HepG2 (cell line): ENCODE results near the gene SURF1. TPM values are rescaled to one million over a fixed set of nuclear protein-coding genes. Genes with fewer than 3 reads are reported as not detected.
A peak's percentile ranks its signal among the peaks of the same experiment; 100 is the strongest.

Source experiments
- ATAC-seq: fragments of 200-7000 bp; cut with Tn5 transposase; 3 replicates; pipeline ENCODE4 v1.9.1; 2020; ENCODE audit warnings: mild to moderate bottlenecking, moderate library complexity
- BruUV-seq: library from RNA; stranded (reverse); fragments of 400-500 nt; replicated peaks from 2 replicates; lab custom pipeline; 2021; lab: Mats Ljungman, UMichigan
- CTCF ChIA-PET: fragments of 300-600 bp; formaldehyde crosslinking; extraction: SDS; loops from one replicate; lab custom pipeline; 2021; ENCODE audit warnings: low total read pairs, inconsistent platforms, low intra/inter-chr PET ratio; lab: Yijun Ruan, JAX
- POLR2A ChIA-PET: fragments of 350-600 bp; sonication (Branson Sonifier 250); formaldehyde crosslinking; loops from one replicate; lab custom pipeline; 2020; ENCODE audit warnings: antibody characterized with exemption, inconsistent platforms; lab: Yijun Ruan, JAX
- DNase-seq: peaks from one replicate; pipeline ENCODE4 v3.0.0-alpha.2; 2015; ENCODE audit warnings: low spot score
- FAIRE-seq: peaks from 3 replicates; lab custom pipeline; 2011; peaks lifted over from hg19 to GRCh38; lab: Jason Lieb, UNC
- H2AFZ ChIP-seq: one replicate; pipeline ENCODE4 v1.6.1; 2011; ENCODE audit warnings: low read length, inconsistent platforms
- H3K27ac ChIP-seq: fragments of 300-600 bp; 3 replicates; pipeline ENCODE4 v1.8.0; 2011; ENCODE audit warnings: mixed run types, mild to moderate bottlenecking, mixed read lengths, low read length, inconsistent platforms; ENCODE audit not compliant: insufficient read depth; ENCODE audit errors: extremely low read length
- H3K27me3 ChIP-seq, 2 experiments: fragments of 200-600 bp in 1 of 2; 2 replicates in 1 of 2; 3 replicates in 1 of 2; pipeline versions ENCODE4 v1.6.0 to v1.8.0; 2011; ENCODE audit warnings: low read length in 2 of 2, mild to moderate bottlenecking in 2 of 2, moderate library complexity in 2 of 2, inconsistent platforms in 1 of 2; ENCODE audit not compliant: insufficient read depth in 2 of 2, control insufficient read depth in 1 of 2
- H3K36me3 ChIP-seq, 2 experiments: fragments of 200-600 bp in 1 of 2; replicated peaks in 1 of 2; 2 replicates in 1 of 2; 3 replicates in 1 of 2; pipeline versions ENCODE4 v1.5.1 to v1.8.0; 2011; ENCODE audit warnings: low read length in 2 of 2, inconsistent platforms in 1 of 2; ENCODE audit not compliant: insufficient read depth in 2 of 2, control insufficient read depth in 1 of 2
- H3K4me1 ChIP-seq: 2 replicates; pipeline ENCODE4 v1.5.1; 2012; ENCODE audit warnings: low read length, inconsistent platforms; ENCODE audit not compliant: insufficient read depth
- H3K4me2 ChIP-seq: 2 replicates; pipeline ENCODE4 v1.6.0; 2011; ENCODE audit warnings: low read depth, low read length, inconsistent platforms
- H3K4me3 ChIP-seq, 3 experiments: fragments of 200-600 bp in 1 of 3; sonication (generic), shearing (Covaris generic) in 1 of 3; replicated peaks in 1 of 3; 2 replicates each; pipeline ENCODE4 v1.5.1; 2011 to 2016; ENCODE audit warnings: low read length in 3 of 3, inconsistent platforms in 2 of 3, low read depth in 2 of 3, mild to moderate bottlenecking in 2 of 3, control low read depth in 1 of 3, mixed read lengths in 1 of 3; ENCODE audit not compliant: insufficient read depth in 1 of 3
- H3K79me2 ChIP-seq: one replicate; pipeline ENCODE4 v1.6.1; 2011; ENCODE audit warnings: low read length, inconsistent platforms; ENCODE audit not compliant: insufficient read depth
- H3K9ac ChIP-seq: 2 replicates; pipeline ENCODE4 v1.6.0; 2011; ENCODE audit warnings: mild to moderate bottlenecking, low read depth, low read length, inconsistent platforms; ENCODE audit not compliant: insufficient read depth
- H3K9me3 ChIP-seq: 2 replicates; pipeline ENCODE4 v1.5.1; 2012; ENCODE audit warnings: mild to moderate bottlenecking, low read length
- H4K20me1 ChIP-seq: 2 replicates; pipeline ENCODE4 v1.6.0; 2011; ENCODE audit warnings: inconsistent platforms, mild to moderate bottlenecking, low read length, moderate library complexity; ENCODE audit not compliant: insufficient read depth
- BHLHE40 ChIP-seq: IDR thresholded peaks from 2 replicates; pipeline ENCODE4 v1.6.1; 2011; ENCODE audit warnings: low read length, improper control_type of control experiment
- CENPX ChIP-seq: sonication (generic); formaldehyde crosslinking; IDR thresholded peaks from 2 replicates; pipeline ENCODE4 v1.9.0; 2021; ENCODE audit warnings: mild to moderate bottlenecking, missing genetic modification reagents, moderate library complexity
- DRAP1 ChIP-seq: IDR thresholded peaks from 2 replicates; pipeline ENCODE4 v1.6.1; 2016; ENCODE audit warnings: missing genetic modification reagents, missing compliant biosample characterization
- HDAC6 ChIP-seq: fragments of 200-600 bp; sonication (generic); IDR thresholded peaks from 2 replicates; pipeline ENCODE4 v1.7.0; 2017; ENCODE audit warnings: mild to moderate bottlenecking, antibody characterized with exemption, low read length, low read depth
- NFAT5 ChIP-seq: sonication (generic); formaldehyde crosslinking; IDR thresholded peaks from 2 replicates; pipeline ENCODE4 v1.4.0; 2020; ENCODE audit warnings: missing genetic modification reagents
- NKX3-1 ChIP-seq: sonication (generic); formaldehyde crosslinking; IDR thresholded peaks from 2 replicates; pipeline ENCODE4 v1.5.0; 2020; ENCODE audit warnings: missing genetic modification reagents
- POLR2G ChIP-seq: fragments of 200-400 bp; formaldehyde crosslinking; IDR thresholded peaks from 2 replicates; pipeline ENCODE4 v1.6.1; 2018; ENCODE audit warnings: mild to moderate bottlenecking, low read depth, low read length, moderate library complexity
- SP4 ChIP-seq: sonication (generic); formaldehyde crosslinking; IDR thresholded peaks from 2 replicates; pipeline ENCODE4 v1.8.1; 2023; ENCODE audit warnings: mild to moderate bottlenecking, missing genetic modification reagents
- ZBTB38 ChIP-seq: sonication (generic); formaldehyde crosslinking; IDR thresholded peaks from 2 replicates; pipeline ENCODE4 v1.5.1; 2020; ENCODE audit warnings: mild to moderate bottlenecking, missing genetic modification reagents
- ZNF547 ChIP-seq: sonication (generic); formaldehyde crosslinking; IDR thresholded peaks from 2 replicates; pipeline ENCODE4 v1.5.1; 2020; ENCODE audit warnings: mild to moderate bottlenecking, missing genetic modification reagents
- ZNF552 ChIP-seq: sonication (generic); formaldehyde crosslinking; IDR thresholded peaks from 2 replicates; pipeline ENCODE4 v1.9.0; 2022; ENCODE audit warnings: missing genetic modification reagents, mild to moderate bottlenecking, borderline replicate concordance
- ZNF605 ChIP-seq: sonication (generic); formaldehyde crosslinking; IDR thresholded peaks from 2 replicates; pipeline ENCODE4 v1.8.0; 2022; ENCODE audit warnings: mild to moderate bottlenecking, missing genetic modification reagents
- ZNF709 ChIP-seq: sonication (generic); formaldehyde crosslinking; IDR thresholded peaks from 2 replicates; pipeline ENCODE4 v1.5.0; 2020; ENCODE audit warnings: mild to moderate bottlenecking, missing genetic modification reagents
- WGBS: methylation state at CpG from one replicate; pipeline ENCODE4 v1.1.6; 2017; ENCODE audit warnings: low lambda C conversion rate; 5-methylcytosine and 5-hydroxymethylcytosine counted together
- in situ Hi-C: cut with HindIII; loops from 2 replicates; pipeline ENCODE4 v1.10.0; 2017; ENCODE audit warnings: low pct_unique_long_range_greater_than_20kb; ENCODE audit not compliant: extremely low pct_ligation_motif_present
- intact Hi-C: fragments of 100-400 bp; cut with micrococcal nuclease; formaldehyde crosslinking; loops from one replicate; pipeline ENCODE4 v1.10.0; 2022; ENCODE audit not compliant: unreplicated experiment
- polyA plus RNA-seq, 8 experiments: library from polyadenylated mRNA; depleted of rRNA in 3 of 8; stranded (reverse) in 7 of 8; unstranded in 1 of 8; fragments of >200 nt; fragmentation: Illumina TruSeq in 4 of 8; extraction: Trizol in 4 of 8; gene quantifications; 2 replicates each; pipeline versions ENCODE4 v1.2.1 to v1.2.3, GENCODE V29; 2011 to 2016; ENCODE audit warnings: low read depth in 4 of 8, missing spikeins in 1 of 8, mixed read lengths in 1 of 8; ENCODE audit not compliant: insufficient read depth in 1 of 8
- total RNA-seq, 5 experiments: library from RNA; depleted of rRNA; stranded (reverse); fragments of >200 nt; fragmentation: Illumina TruSeq; extraction: Trizol; gene quantifications; 2 replicates each; pipeline ENCODE4 v1.2.3, GENCODE V29; 2016; ENCODE audit warnings: low read depth in 1 of 5
- TF ChIP-seq, protein P1 (sequence below): sonication (generic); formaldehyde crosslinking; IDR thresholded peaks from 2 replicates; pipeline ENCODE4 v1.4.0; 2020; ENCODE audit warnings: missing genetic modification reagents

SURF1 gene
- total and polyA plus RNA-seq, 2 of the 13 experiments (the other 11 are each of a cell fraction or from before 2014, with no cell fraction given): 17.8 to 40.7 TPM

DNA sequence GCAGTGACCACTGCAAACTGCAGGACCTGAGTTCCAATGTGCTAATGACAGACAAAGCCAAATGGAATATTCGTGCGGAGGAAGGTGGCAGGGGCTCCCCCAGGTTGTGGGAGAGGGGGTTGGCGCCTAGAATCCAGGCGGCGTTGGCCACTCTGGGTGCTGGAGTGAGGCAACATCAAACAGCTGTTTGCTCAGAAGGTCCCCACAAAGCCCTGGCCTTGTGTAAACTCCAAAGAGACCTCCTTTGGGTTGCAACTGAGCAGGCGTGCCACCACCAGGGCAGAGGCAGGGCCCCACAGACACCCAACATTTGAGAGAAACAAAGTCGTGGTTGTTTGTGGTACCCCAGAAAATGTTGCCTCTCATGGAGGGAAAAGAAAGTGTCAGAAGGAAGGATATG is 34.4 kb upstream of the SURF1 start (continued):
- TF ChIP-seq NFAT5 (CRISPR knock-in tag) (no peak), ZNF605 (0 out of 2 replicates have a peak, but pooled peaks have one; percentile 53)
- TF ChIP-seq, all 625 proteins: peak for 21

DNA sequence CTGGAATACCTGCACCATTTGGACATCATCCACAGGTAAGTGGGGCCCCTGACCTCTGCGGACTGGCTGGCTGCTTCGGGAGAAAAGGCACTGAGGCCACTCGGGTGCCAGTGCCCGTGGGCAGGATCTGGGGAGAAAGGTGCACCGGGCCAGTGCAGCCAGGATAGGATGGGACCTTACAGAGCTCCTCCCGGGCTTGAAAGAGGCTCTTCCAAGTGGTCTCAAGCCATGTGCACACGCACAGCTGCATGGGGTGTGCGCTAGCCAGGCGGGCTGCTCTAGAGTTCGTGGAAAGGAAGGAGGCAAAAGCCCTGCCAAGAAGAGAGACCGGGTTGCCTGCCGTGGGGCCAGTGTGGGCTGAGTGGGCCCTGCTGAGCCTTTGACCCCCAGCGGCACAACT is 33.3 kb upstream of the SURF1 start:
- FAIRE-seq: no peak
- CTCF ChIA-PET: no interaction called here
- in situ Hi-C loops: no loop called here

More for the DNA sequence above, 33.3 kb upstream of the SURF1 start:
- BruUV-seq: no TSS peak
- Histone ChIP-seq H3K9me3 (no peaks in the 10 kb centered on the region), H3K4me1 (peaks cover 86% of the 10 kb centered on the region), H3K79me2 (no peaks in the 10 kb centered on the region), H3K4me2 (no peak overlapping the region), H2AFZ (no peak overlapping the region), H3K4me3 (no peak overlapping the region), H4K20me1 (no peaks in the 10 kb centered on the region), H3K36me3 (no peaks in the 10 kb centered on the region), H3K27me3 (no peaks in the 10 kb centered on the region), H3K9ac (no peak overlapping the region), H3K27ac (no peak overlapping the region)
- DNase-seq (no peak), ATAC-seq (no peak)
- WGBS: 76% methylated on average over 12 of the region's 13 CpGs
- intact Hi-C loops: no loop called here
- POLR2A ChIA-PET: interaction anchor here (1.2 kb wide), 1 partner anchor 13 kb away, joined by 3 read pairs; the partner anchor contains the start of gene STKLD1
- TF ChIP-seq ZNF709 (CRISPR knock-in tag): no peak
- no peak for TF ChIP-seq SP4 (CRISPR knock-in tag)
- no peak for TF ChIP-seq POLR2G
- TF ChIP-seq NKX3-1: no peak
- TF ChIP-seq BHLHE40: no peak
- no peak for TF ChIP-seq ZNF547 (CRISPR knock-in tag)
- no peak for TF ChIP-seq DRAP1 (CRISPR knock-in tag)
- no peak for TF ChIP-seq ZNF552 (CRISPR knock-in tag)
- TF ChIP-seq CENPX: no peak
- TF ChIP-seq ZBTB38 (CRISPR knock-in tag): no peak
- TF ChIP-seq, protein P1, sequence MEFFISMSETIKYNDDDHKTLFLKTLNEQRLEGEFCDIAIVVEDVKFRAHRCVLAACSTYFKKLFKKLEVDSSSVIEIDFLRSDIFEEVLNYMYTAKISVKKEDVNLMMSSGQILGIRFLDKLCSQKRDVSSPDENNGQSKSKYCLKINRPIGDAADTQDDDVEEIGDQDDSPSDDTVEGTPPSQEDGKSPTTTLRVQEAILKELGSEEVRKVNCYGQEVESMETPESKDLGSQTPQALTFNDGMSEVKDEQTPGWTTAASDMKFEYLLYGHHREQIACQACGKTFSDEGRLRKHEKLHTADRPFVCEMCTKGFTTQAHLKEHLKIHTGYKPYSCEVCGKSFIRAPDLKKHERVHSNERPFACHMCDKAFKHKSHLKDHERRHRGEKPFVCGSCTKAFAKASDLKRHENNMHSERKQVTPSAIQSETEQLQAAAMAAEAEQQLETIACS (CRISPR knock-in tag): no peak
- TF ChIP-seq HDAC6: no peak
- TF ChIP-seq, all 625 proteins: peak for 0
